IPS-18a (cell line): ENCODE data around the gene POLD3.

Experiments
- H3K27ac ChIP-seq: one replicate; pipeline ENCODE4 v1.5.1; 2013; ENCODE audit warnings: low read length
- H3K27me3 ChIP-seq: one replicate; pipeline ENCODE4 v1.6.1; 2013; ENCODE audit warnings: mild to moderate bottlenecking, low read length; ENCODE audit not compliant: control insufficient read depth, insufficient read depth
- H3K36me3 ChIP-seq: one replicate; pipeline ENCODE4 v1.6.1; 2013; ENCODE audit warnings: low read depth, low read length; ENCODE audit not compliant: control insufficient read depth
- H3K4me1 ChIP-seq: one replicate; pipeline ENCODE4 v1.6.1; 2013; ENCODE audit warnings: low read depth, low read length; ENCODE audit not compliant: control insufficient read depth
- H3K4me3 ChIP-seq: one replicate; pipeline ENCODE4 v1.5.1; 2013; ENCODE audit warnings: low read length
- H3K9ac ChIP-seq: one replicate; pipeline ENCODE4 v1.6.1; 2013; ENCODE audit warnings: mild to moderate bottlenecking, low read length, moderate library complexity
- H3K9me3 ChIP-seq: one replicate; pipeline ENCODE4 v1.6.1; 2013; ENCODE audit warnings: low read depth, low read length; ENCODE audit not compliant: control insufficient read depth

Gene POLD3

GRCh38 chr11:74678591-74679512 lies 86.5 kb downstream of the POLD3 start:
- no peak overlapping the region for H3K9ac ChIP-seq
- H3K36me3 ChIP-seq: no peaks in the 10 kb centered on the region
- H3K27ac ChIP-seq: no peak overlapping the region
- no peak overlapping the region for H3K4me3 ChIP-seq
- H3K4me1 ChIP-seq: no peaks in the 10 kb centered on the region
- peaks cover 14% of the 10 kb centered on the region for H3K27me3 ChIP-seq
- H3K9me3 ChIP-seq: no peaks in the 10 kb centered on the region

DNA sequence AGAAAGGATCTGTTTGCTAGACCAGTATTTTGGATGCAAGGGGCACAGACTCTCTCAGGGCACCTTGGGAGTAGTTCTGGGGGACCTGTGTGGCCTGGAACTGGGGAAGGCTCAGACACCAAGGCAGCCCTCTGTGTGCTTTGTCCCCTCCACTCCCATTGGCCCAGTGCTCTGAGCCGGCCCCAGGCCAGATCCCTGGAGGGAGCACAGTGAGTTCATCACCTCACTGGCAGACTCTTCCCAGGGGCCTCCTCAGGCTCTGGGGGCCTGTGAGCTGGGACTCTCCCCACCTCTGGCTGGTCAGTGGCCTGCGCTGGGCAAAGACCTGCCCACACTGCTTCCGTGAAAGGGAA lies 87.1 kb downstream of the POLD3 start:
- Histone ChIP-seq H3K9me3 (no peaks in the 10 kb centered on the region), H3K36me3 (no peaks in the 10 kb centered on the region), H3K4me1 (no peaks in the 10 kb centered on the region), H3K27me3 (peaks cover 15% of the 10 kb centered on the region), H3K27ac (no peak overlapping the region), H3K4me3 (no peak overlapping the region), H3K9ac (no peak overlapping the region)

- Histone ChIP-seq H3K4me3 (no peak overlapping the region), H3K4me1 (no peaks in the 10 kb centered on the region), H3K9me3 (no peaks in the 10 kb centered on the region), H3K9ac (no peak overlapping the region), H3K36me3 (no peaks in the 10 kb centered on the region), H3K27ac (no peak overlapping the region), H3K27me3 (peaks cover 15% of the 10 kb centered on the region)
Observed at GRCh38 chr11:74680035-74680671, 87.8 kb downstream of the POLD3 start.

- no peak overlapping the region for H3K9ac ChIP-seq
- no peaks in the 10 kb centered on the region for H3K36me3 ChIP-seq
- H3K27me3 ChIP-seq: peaks cover 15% of the 10 kb centered on the region
- no peak overlapping the region for H3K4me3 ChIP-seq
- H3K27ac ChIP-seq: no peak overlapping the region
- no peaks in the 10 kb centered on the region for H3K9me3 ChIP-seq
- H3K4me1 ChIP-seq: no peaks in the 10 kb centered on the region
Observed at GRCh38 chr11:74680703-74681531, 88.5 kb downstream of the POLD3 start.

DNA sequence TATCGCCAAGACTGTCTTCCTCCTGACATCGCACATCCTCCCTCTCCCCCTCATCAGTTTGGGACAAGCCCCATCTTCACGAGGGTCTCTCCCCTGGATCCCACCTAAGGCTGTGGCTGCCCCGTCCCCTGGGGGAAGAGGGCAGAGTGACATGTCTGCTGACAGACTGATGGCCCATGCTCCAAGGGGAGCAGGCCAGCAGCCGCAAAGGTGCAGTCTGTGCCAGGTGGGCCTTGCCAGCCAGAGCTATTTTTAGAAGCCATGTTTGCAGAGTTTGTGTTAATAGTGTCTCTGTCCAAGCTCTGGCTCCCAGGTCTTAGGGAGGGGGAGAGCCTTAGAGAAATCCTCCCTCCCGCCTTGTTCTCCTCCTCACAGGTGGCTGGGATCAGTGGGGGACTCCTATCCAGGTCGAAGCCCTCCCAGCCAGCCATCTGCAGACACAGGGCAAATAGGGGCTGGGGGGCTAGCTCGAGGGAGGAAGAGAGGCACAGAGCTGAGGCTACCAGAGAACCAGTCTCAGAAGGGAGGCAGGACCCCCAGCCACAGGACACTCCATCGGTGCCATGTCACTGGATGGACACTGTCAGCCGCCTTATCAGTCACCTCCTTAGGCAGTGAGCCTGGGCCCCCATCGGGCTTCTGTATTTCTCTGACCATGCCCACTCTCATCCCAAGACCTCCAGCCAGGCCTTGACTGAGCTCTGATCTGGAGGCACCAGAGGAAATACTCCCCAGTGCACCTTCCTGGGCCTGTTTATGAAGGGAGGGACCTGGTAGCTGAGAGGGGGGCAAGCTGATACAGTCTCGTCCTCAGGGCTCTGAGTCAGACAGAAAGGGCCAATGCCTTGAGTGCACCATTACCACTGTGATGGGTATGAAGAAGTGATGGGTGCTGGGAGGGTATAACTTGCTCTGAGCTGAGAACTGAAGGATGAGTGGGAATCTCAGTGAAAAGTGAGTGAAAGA lies 89.6 kb downstream of the POLD3 start:
- H3K27me3 ChIP-seq: peaks cover 15% of the 10 kb centered on the region
- no peaks in the 10 kb centered on the region for H3K9me3 ChIP-seq
- H3K4me1 ChIP-seq: no peaks in the 10 kb centered on the region
- no peak overlapping the region for H3K4me3 ChIP-seq
- no peak overlapping the region for H3K27ac ChIP-seq
- H3K36me3 ChIP-seq: no peaks in the 10 kb centered on the region
- H3K9ac ChIP-seq: no peak overlapping the region

- Histone ChIP-seq H3K27me3 (peaks cover 15% of the 10 kb centered on the region), H3K4me1 (no peaks in the 10 kb centered on the region), H3K9ac (peak overlapping the region; percentile 20), H3K9me3 (no peaks in the 10 kb centered on the region), H3K4me3 (peak overlapping the region; percentile 49), H3K36me3 (no peaks in the 10 kb centered on the region), H3K27ac (no peak overlapping the region)
Observed at GRCh38 chr11:74682731-74683278, 90.4 kb downstream of the POLD3 start.

DNA sequence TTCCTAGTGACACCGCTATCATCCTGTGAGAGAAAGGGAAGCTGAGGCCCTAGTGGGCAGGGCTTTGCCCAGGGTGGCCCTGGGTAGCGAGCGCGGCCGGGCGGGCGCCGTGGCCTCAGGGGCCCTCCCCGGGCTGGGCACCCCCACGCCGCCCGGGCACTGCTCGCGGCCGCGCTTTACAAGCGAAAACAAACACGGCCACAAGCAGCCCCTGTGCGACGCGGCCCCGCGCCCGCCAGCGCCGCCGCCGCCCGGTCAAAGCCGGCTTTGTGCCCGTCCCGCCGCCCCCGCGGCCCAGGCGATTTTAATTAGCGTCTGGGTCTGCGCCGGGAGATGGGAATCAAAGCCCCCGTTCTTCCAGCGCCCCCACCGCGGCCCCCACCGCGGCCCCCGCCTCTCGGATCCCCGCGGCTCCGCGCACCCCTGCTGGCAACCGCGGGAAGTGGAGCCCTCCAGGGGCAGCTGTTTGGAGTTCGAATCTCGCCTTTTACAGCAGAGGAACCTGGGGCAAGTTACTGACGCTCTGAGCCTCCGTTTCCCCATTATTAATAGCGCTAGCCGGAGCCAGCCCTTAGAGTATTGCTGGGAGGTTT lies 91.0 kb downstream of the POLD3 start:
- Histone ChIP-seq H3K4me3 (peak overlapping the region; percentile 49), H3K4me1 (no peaks in the 10 kb centered on the region), H3K27ac (no peak overlapping the region), H3K9me3 (no peaks in the 10 kb centered on the region), H3K27me3 (peaks cover 15% of the 10 kb centered on the region), H3K36me3 (no peaks in the 10 kb centered on the region), H3K9ac (peak overlapping the region; percentile 20)

DNA sequence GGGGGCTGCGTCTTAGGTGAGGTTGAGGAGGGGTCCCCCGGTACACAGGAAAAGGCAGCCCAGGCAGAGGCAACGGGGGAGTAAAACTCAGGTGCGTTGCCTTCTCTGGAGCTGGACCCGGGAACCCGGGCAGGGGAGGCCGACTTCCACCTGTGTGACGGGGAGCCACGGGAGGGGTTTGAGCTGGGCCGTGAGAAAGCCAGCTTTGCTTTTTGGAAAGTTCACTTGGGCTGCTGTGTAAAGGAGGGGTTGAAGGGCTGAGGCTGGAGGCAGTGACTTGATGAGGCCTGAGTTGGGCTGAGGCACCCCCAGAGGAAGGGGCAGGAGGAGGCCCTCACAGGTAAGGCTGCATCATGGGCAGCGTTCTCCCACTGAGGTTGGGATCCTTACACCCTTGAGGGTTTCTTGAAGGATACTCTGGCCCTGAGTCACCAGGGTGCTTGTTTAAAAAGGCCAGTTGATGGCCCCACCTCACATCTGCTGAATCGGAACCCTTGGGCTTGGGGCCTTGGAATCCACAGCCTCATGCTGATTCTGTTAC lies 91.6 kb downstream of the POLD3 start:
- Histone ChIP-seq H3K9ac (no peak overlapping the region), H3K4me3 (peak overlapping the region; percentile 49)

GRCh38 chr11:74684661-74685060 lies 92.3 kb downstream of the POLD3 start:
- Histone ChIP-seq H3K9ac (no peak overlapping the region), H3K36me3 (no peaks in the 10 kb centered on the region), H3K27ac (no peak overlapping the region), H3K27me3 (peaks cover 15% of the 10 kb centered on the region), H3K4me1 (no peaks in the 10 kb centered on the region), H3K9me3 (no peaks in the 10 kb centered on the region), H3K4me3 (no peak overlapping the region)

More for the DNA sequence above, 91.6 kb downstream of the POLD3 start:
- no peak overlapping the region for H3K27ac ChIP-seq
- peaks cover 15% of the 10 kb centered on the region for H3K27me3 ChIP-seq
- H3K9me3 ChIP-seq: no peaks in the 10 kb centered on the region
- H3K36me3 ChIP-seq: no peaks in the 10 kb centered on the region
- H3K4me1 ChIP-seq: no peaks in the 10 kb centered on the region

DNA sequence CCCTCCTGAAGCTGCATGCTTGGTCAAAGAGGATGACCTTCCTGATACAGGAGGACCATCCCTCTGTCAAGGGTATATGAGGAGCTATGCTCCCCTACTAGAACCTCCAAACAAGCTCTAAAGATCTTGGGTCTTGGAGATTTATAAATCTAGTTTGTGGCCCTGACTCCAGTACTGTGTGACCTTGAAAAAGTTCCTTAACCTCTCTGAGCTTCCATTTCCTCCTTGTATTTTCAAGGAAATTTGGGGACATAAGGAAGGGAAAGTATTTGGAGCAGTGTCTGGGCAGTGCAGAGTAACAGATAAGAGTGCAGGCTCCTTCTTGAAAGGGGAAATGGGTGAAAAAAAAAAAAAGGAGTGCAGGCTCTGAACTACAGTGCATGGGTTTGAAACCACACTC lies 93.0 kb downstream of the POLD3 start:
- no peak overlapping the region for H3K27ac ChIP-seq
- no peaks in the 10 kb centered on the region for H3K9me3 ChIP-seq

More for the DNA sequence above, 93.0 kb downstream of the POLD3 start:
- Histone ChIP-seq H3K4me3 (no peak overlapping the region), H3K27me3 (peaks cover 15% of the 10 kb centered on the region), H3K4me1 (no peaks in the 10 kb centered on the region), H3K36me3 (no peaks in the 10 kb centered on the region), H3K9ac (no peak overlapping the region)
